A673 (cell line): ENCODE measurements around the gene IL1RAP. TPM values are rescaled to one million over a fixed set of nuclear protein-coding genes. Genes with fewer than 3 reads are reported as not detected.
"Not testable (repeated sequence)": the region's sequence is repeated elsewhere in the genome, so short reads cannot be mapped to it uniquely, and the experiment has no call there.

Experiments
- Bru-seq: library from RNA; stranded (reverse); fragments of 400-500 nt; gene quantifications from one replicate; lab custom pipeline; 2021; lab: Mats Ljungman, UMichigan
- BruChase-seq, 2 experiments: library from RNA; stranded (reverse); fragments of 400-500 nt; gene quantifications; one replicate each; lab custom pipeline; 2021; lab: Mats Ljungman, UMichigan
- BruUV-seq: library from RNA; stranded (reverse); fragments of 400-500 nt; replicated peaks from 2 replicates; lab custom pipeline; 2021; lab: Mats Ljungman, UMichigan
- CTCF ChIA-PET: fragments of 300-600 bp; sonication (Branson Sonifier 250); formaldehyde crosslinking; loops from one replicate; lab custom pipeline; 2022; ENCODE audit warnings: antibody characterized with exemption; lab: Charles Lee
- POLR2A ChIA-PET: fragments of 300-600 bp; sonication (Branson Sonifier 250); formaldehyde crosslinking; loops from one replicate; lab custom pipeline; 2022; ENCODE audit warnings: antibody characterized with exemption; ENCODE audit not compliant: low non-redundant PET; lab: Charles Lee
- DNase-seq: peaks from one replicate; pipeline ENCODE4 v3.0.0-alpha.2; 2015; ENCODE audit warnings: low spot score
- H3K27ac ChIP-seq: fragments of 200-600 bp; sonication (generic); 2 replicates; pipeline ENCODE4 v1.5.1; 2016; ENCODE audit warnings: mixed run types, low read depth, mild to moderate bottlenecking, mixed read lengths, antibody characterized with exemption, low read length; ENCODE audit not compliant: poor library complexity, severe bottlenecking
- H3K27me3 ChIP-seq: fragments of 200-600 bp; sonication (generic); replicated peaks from 2 replicates; pipeline ENCODE4 v1.6.1; 2017; ENCODE audit warnings: mixed run types, low read depth, mild to moderate bottlenecking, mixed read lengths, antibody characterized with exemption, low read length; ENCODE audit not compliant: insufficient read depth, poor library complexity
- H3K36me3 ChIP-seq: fragments of 200-600 bp; sonication (generic); 2 replicates; pipeline ENCODE4 v1.6.1; 2016; ENCODE audit warnings: mixed run types, mild to moderate bottlenecking, mixed read lengths, antibody characterized with exemption, low read length; ENCODE audit not compliant: insufficient read depth, poor library complexity, severe bottlenecking
- H3K4me1 ChIP-seq: fragments of 200-600 bp; sonication (generic); 2 replicates; pipeline ENCODE4 v1.6.1; 2017; ENCODE audit warnings: mixed run types, mild to moderate bottlenecking, mixed read lengths, antibody characterized with exemption, low read length; ENCODE audit not compliant: insufficient read depth, poor library complexity, severe bottlenecking
- H3K4me3 ChIP-seq: fragments of 200-600 bp; sonication (generic); 2 replicates; pipeline ENCODE4 v1.5.1; 2016; ENCODE audit warnings: low read depth, mixed run types, mild to moderate bottlenecking, mixed read lengths, low read length; ENCODE audit not compliant: poor library complexity, severe bottlenecking
- H3K9me3 ChIP-seq: fragments of 200-600 bp; sonication (generic); 2 replicates; pipeline ENCODE4 v1.6.1; 2016; ENCODE audit warnings: mixed run types, low read depth, mild to moderate bottlenecking, mixed read lengths, antibody characterized with exemption, low read length; ENCODE audit not compliant: poor library complexity, severe bottlenecking
- EZH2 ChIP-seq: fragments of 200-600 bp; sonication (generic); IDR thresholded peaks from 2 replicates; pipeline ENCODE4 v1.6.1; 2017; ENCODE audit warnings: borderline replicate concordance, low read depth, mild to moderate bottlenecking, mixed read lengths, antibody characterized with exemption, low read length; ENCODE audit not compliant: poor library complexity, severe bottlenecking
- intact Hi-C: fragments of 100-400 bp; cut with micrococcal nuclease; formaldehyde crosslinking; loops from one replicate; pipeline ENCODE4 v1.10.0; 2022; ENCODE audit not compliant: unreplicated experiment
- long read RNA-seq: library from polyadenylated mRNA; stranded (forward); transcript quantifications from one replicate; pipeline ENCODE4 v2.0.0, GENCODE V29; 2022
- total RNA-seq: library from RNA; stranded (reverse); gene quantifications from 2 replicates; pipeline ENCODE4 v1.2.3, GENCODE V29; 2021
- TF ChIP-seq, protein P1 (sequence below): fragments of 300-800, 200-600 bp; sonication (generic); conservative IDR thresholded peaks from 2 replicates; pipeline ENCODE4 v1.5.1; 2017; ENCODE audit warnings: low read depth, mild to moderate bottlenecking, antibody characterized with exemption, low read length, moderate library complexity, mixed read lengths

Gene IL1RAP, protein sequence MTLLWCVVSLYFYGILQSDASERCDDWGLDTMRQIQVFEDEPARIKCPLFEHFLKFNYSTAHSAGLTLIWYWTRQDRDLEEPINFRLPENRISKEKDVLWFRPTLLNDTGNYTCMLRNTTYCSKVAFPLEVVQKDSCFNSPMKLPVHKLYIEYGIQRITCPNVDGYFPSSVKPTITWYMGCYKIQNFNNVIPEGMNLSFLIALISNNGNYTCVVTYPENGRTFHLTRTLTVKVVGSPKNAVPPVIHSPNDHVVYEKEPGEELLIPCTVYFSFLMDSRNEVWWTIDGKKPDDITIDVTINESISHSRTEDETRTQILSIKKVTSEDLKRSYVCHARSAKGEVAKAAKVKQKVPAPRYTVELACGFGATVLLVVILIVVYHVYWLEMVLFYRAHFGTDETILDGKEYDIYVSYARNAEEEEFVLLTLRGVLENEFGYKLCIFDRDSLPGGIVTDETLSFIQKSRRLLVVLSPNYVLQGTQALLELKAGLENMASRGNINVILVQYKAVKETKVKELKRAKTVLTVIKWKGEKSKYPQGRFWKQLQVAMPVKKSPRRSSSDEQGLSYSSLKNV
- total RNA-seq (207 and 233 TPM in 2 replicates), Bru-seq, nascent RNA (percentile 99 among the genes with signal in this experiment), BruChase-seq, experiment 1, labeled RNA remaining after a 2-hour chase (percentile 96 among the genes with signal in this experiment), BruChase-seq, experiment 2, labeled RNA remaining after a 6-hour chase (percentile 94 among the genes with signal in this experiment)
- long read RNA-seq, full-length matches to known transcripts, result 139 of 205 reads
- long read RNA-seq, partial matches to known transcripts, result 42 of 205 reads
- long read RNA-seq, other reads (novel, unspliced or antisense), result 24 of 205 reads

- intact Hi-C loops, result loop anchor here (5.0 to 10.0 kb wide), 2 partner anchors 131 to 549 kb away; no protein-coding TSS in a partner anchor
- peak; percentile 98 for DNase-seq
- no peak for TF ChIP-seq EZH2
- TF ChIP-seq, protein P1, sequence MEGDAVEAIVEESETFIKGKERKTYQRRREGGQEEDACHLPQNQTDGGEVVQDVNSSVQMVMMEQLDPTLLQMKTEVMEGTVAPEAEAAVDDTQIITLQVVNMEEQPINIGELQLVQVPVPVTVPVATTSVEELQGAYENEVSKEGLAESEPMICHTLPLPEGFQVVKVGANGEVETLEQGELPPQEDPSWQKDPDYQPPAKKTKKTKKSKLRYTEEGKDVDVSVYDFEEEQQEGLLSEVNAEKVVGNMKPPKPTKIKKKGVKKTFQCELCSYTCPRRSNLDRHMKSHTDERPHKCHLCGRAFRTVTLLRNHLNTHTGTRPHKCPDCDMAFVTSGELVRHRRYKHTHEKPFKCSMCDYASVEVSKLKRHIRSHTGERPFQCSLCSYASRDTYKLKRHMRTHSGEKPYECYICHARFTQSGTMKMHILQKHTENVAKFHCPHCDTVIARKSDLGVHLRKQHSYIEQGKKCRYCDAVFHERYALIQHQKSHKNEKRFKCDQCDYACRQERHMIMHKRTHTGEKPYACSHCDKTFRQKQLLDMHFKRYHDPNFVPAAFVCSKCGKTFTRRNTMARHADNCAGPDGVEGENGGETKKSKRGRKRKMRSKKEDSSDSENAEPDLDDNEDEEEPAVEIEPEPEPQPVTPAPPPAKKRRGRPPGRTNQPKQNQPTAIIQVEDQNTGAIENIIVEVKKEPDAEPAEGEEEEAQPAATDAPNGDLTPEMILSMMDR, result peak; percentile 50; the same call in 1 of the 2 replicates
- Histone ChIP-seq H3K27ac (peak within 1 kb of the TSS; percentile 84), H3K36me3 (peaks cover 25% of the 10 kb centered on the region), H3K27me3 (no peaks in the 10 kb centered on the region), H3K4me1 (peaks cover 30% of the 10 kb centered on the region), H3K9me3 (no peaks in the 10 kb centered on the region), H3K4me3 (peak within 1 kb of the TSS; percentile 87)
- POLR2A ChIA-PET, result no interaction called here
- no TSS peak for BruUV-seq
- CTCF ChIA-PET, result interaction anchor here (0.6 to 1.4 kb wide), 6 partner anchors 9 to 184 kb away, joined by 3 to 6 read pairs (median 4); no protein-coding TSS in a partner anchor
These were observed at the start of gene IL1RAP for GRCh38 chr3:190513409-190514370. Gene IL1RAP, plus strand, starts transcription at chr3:190514085. Its CDS starts 50,205 bp downstream, at chr3:190564290.

- CTCF ChIA-PET, result no interaction called here
- intact Hi-C loops, result no loop called here
- BruUV-seq, result no TSS peak
These were observed 46.0 kb upstream of the IL1RAP start for GRCh38 chr3:190467922-190468321.

DNA sequence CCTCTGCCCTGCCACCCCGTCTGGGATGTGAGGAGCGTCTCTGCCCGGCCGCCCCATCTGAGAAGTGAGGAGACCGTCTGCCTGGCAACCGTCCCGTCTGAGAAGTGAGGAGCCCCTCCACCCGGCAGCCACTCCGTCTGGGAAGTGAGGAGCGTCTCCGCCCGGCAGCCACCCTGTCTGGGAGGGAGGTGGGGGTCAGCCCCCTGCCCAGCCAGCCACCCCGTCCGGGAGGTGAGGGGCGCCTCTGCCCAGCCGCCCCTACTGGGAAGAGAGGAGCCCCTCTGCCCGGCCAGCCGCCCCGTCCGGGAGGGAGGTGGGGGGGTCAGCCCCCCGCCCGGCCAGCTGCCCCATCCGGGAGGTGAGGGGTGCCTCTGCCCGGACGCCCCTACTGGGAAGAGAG is 40.6 kb upstream of the IL1RAP start:
- POLR2A ChIA-PET, BruUV-seq, H3K27ac ChIP-seq, H3K36me3 ChIP-seq, H3K4me1 ChIP-seq, H3K27me3 ChIP-seq, DNase-seq, intact Hi-C loops, H3K4me3 ChIP-seq, CTCF ChIA-PET: not testable (repeated sequence)
- peaks cover 12% of the 10 kb centered on the region for H3K9me3 ChIP-seq

More at GRCh38 chr3:190467922-190468321, 46.0 kb upstream of the IL1RAP start:
- peaks cover 15% of the 10 kb centered on the region for H3K4me1 ChIP-seq
- no peak for TF ChIP-seq EZH2
- TF ChIP-seq, protein P1, result no peak
- no peaks in the 10 kb centered on the region for H3K27me3 ChIP-seq
- DNase-seq, result no peak
- POLR2A ChIA-PET, result no interaction called here
- no peak overlapping the region for H3K4me3 ChIP-seq
- H3K27ac ChIP-seq, result no peak overlapping the region
- H3K36me3 ChIP-seq, result peaks cover 3% of the 10 kb centered on the region
- peaks cover 12% of the 10 kb centered on the region for H3K9me3 ChIP-seq
